Aorta (tissue), 5 donors: Measurements from ENCODE around the gene HBS1L. TPM values are rescaled to one million over a fixed set of nuclear protein-coding genes. Genes with fewer than 3 reads are reported as not detected.

Experiments used
- ATAC-seq: fragments of 200-7000 bp; cut with Tn5 transposase; one replicate; pipeline ENCODE4 v1.9.1; 2022; ENCODE audit warnings: moderate library complexity; ENCODE audit not compliant: low FRiP score
- DNase-seq, 2 donors: peaks; one replicate each; pipeline ENCODE4 v3.0.0-alpha.2; 2020
- H3K27ac ChIP-seq, 2 donors: one replicate each; pipeline ENCODE4 v1.5.1; 2013; ENCODE audit warnings: low read length in 2 of 2, mild to moderate bottlenecking in 2 of 2, moderate library complexity in 2 of 2, control low read depth in 1 of 2, inconsistent platforms in 1 of 2, low read depth in 1 of 2
- H3K27me3 ChIP-seq, 2 donors: one replicate each; pipeline ENCODE4 v1.6.1; 2013; ENCODE audit warnings: control low read depth in 1 of 2, low read length in 1 of 2, mild to moderate bottlenecking in 1 of 2, moderate library complexity in 1 of 2; ENCODE audit not compliant: insufficient read depth in 2 of 2, control insufficient read depth in 1 of 2
- H3K36me3 ChIP-seq, 2 donors: one replicate each; pipeline ENCODE4 v1.6.1; 2013; ENCODE audit warnings: control low read depth in 1 of 2, low read length in 1 of 2, mild to moderate bottlenecking in 1 of 2; ENCODE audit not compliant: insufficient read depth in 2 of 2, control insufficient read depth in 1 of 2
- H3K4me1 ChIP-seq, 2 donors: one replicate each; pipeline ENCODE4 v1.6.1; 2013; ENCODE audit warnings: low read length in 2 of 2, control low read depth in 1 of 2, mild to moderate bottlenecking in 1 of 2, moderate library complexity in 1 of 2; ENCODE audit not compliant: insufficient read depth in 2 of 2, control insufficient read depth in 1 of 2
- H3K4me3 ChIP-seq, 2 donors: one replicate each; pipeline ENCODE4 v1.5.1; 2013; ENCODE audit warnings: low read length in 2 of 2, control low read depth in 1 of 2, mild to moderate bottlenecking in 1 of 2
- H3K9me3 ChIP-seq: one replicate; pipeline ENCODE4 v1.6.1; 2013; ENCODE audit warnings: mild to moderate bottlenecking, low read length; ENCODE audit not compliant: control insufficient read depth
- WGBS, 2 donors: extraction: QIAGEN DNeasy Blood & Tissue Kit; methylation state at CpG; one replicate each; pipeline ENCODE4 v1.1.7; 2013; 5-methylcytosine and 5-hydroxymethylcytosine counted together
- intact Hi-C, 2 donors: fragments of 100-400 bp; cut with DNase I; formaldehyde crosslinking; loops; one replicate each; pipeline versions ENCODE4 v1.14.2 to v1.15.0; 2022
- polyA plus RNA-seq, 2 donors: library from polyadenylated mRNA; stranded (reverse); fragments of 200-250 nt; gene quantifications; one replicate each; pipeline ENCODE4 v1.2.3, GENCODE V29; 2013
- total RNA-seq, 2 donors: library from RNA; stranded (reverse); fragmentation: NEBNext Ultra II Directional; extraction: Animal tissue kit (Norgen Biotek cat#: 25700); gene quantifications; one replicate each; pipeline ENCODE4 v1.2.1, GENCODE V29; 2021
- donor health status: healthy with polysubstance abuse.
- donor health status: Bipolar disorder and iron deficiency.
- donor health status: DM: no; HTN: no; CAD: no.
- donor health status: DM: no; HTN: no; CAD: no.
- donor health status: DM: yes; HTN: yes; CAD: no.

Gene HBS1L
- total and polyA plus RNA-seq, 4 donors: 21.9 to 61.0 (median 48.4) TPM

DNA sequence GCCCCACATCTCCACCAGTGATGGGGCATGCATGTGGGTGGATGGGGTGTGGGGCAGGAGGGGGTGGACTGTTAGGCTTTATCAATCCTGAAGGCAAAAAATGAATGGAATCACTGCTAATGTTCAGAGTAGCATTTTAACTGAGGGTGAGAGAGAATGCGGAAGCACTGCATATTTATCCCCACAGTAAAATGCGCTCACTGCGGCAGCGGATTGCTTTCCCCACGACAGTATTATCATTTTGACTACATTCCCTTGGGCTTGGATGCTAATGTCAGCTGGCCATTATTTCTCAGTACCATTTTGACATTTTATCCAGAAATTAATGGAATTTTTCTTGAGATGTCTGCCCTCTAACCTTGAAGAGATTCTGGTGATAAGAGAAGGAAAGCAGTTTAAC lies 118.1 kb downstream of the HBS1L start:
- DNase-seq (no peak), ATAC-seq (no peak)
- Histone ChIP-seq H3K4me1 (no peaks in the 10 kb centered on the region), H3K4me3 (no peak overlapping the region), H3K27ac (no peak overlapping the region), H3K9me3 (no peaks in the 10 kb centered on the region), H3K27me3 (no peaks in the 10 kb centered on the region), H3K36me3 (peaks cover 0 to 3% of the 10 kb centered on the region in 2 donors)
- WGBS, 2 donors: 94 to 96% methylated on average over 5 of the region's 5 CpGs
- intact Hi-C loops: no loop called here

DNA sequence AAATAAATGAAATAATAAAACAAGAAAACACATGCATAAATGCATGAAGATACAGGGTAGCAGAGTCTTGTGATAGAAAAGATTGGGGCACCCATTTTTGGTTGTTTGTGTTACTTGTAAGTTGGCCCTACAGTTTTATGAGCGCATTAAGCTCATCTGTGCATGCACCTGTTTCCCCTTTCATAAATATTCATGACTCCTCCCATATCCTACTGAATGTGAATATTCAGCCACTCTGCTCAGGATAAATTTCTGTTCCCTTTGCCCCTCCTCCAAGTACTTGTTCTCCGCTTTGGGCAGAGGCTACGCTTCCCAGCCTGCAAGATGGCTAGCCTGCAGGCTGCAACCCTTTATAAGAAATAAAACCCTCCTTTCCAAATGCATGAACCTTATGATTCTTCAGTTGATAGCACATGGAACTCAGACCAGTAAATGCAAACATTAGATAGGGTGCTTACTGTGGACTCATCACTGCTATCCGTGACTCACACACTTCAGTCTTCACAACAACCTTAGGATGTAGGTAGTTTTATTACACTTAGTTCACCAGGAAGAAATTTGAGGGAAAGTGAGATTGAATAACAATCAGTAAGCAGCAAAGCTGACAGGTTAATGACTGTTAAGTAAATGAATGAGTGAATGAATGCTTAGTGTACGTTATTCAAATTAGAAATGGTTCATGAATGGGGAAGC lies 119.7 kb downstream of the HBS1L start:
- Histone ChIP-seq H3K4me1 (no peaks in the 10 kb centered on the region), H3K27me3 (no peaks in the 10 kb centered on the region), H3K4me3 (no peak overlapping the region), H3K27ac (no peak overlapping the region), H3K36me3 (peaks cover 0 to 3% of the 10 kb centered on the region in 2 donors), H3K9me3 (no peaks in the 10 kb centered on the region)
- DNase-seq (no peak), ATAC-seq (no peak)
- 94 to 95% methylated on average over 5 of the region's 5 CpGs for WGBS, 2 donors
- intact Hi-C loops: no loop called here

DNA sequence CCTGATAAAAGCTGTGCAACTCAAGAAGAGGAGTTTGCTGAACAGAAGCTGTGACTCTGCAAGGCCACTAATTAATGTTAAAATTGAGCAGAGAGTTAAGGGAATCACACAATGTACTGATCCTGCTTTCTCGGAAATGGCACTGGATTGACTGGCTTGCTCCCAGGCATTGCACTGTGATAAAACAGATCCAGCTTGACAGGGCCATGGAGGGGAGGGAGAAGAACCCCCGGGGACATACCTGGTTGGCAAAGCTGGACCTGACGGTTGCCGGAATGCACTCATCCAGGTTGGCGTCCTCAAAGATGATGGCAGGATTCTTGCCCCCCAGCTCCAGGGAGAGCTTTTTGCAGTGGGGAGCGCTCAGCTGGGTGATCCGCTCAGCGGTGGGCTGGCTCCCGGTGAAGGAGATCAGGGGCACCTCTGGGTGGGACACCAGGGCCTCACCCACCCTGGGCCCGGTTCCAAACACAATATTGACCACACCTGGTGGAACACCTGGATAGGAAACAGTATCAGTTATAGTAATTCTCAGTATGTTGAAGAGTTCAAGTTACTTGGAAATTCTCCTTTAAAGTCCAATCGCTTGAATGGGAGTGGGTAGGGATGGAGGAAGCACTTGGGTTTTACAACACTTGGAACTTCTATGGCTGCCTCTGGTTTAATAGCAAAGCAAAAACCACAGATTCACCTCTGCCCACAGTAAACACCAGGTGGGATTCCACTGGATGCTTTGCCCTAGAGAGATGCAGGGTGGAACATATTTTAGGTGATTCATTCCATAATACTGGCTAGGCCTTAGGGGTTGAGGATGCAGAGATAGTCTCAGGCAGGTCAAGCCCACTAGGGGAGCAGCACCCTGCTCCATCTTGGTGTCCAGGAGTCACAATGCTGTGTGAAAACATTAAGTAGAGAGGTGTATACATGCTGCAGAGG lies 121.8 kb downstream of the HBS1L start:
- Histone ChIP-seq H3K9me3 (no peaks in the 10 kb centered on the region), H3K4me1 (no peaks in the 10 kb centered on the region), H3K27ac (no peak overlapping the region), H3K36me3 (no peaks in the 10 kb centered on the region), H3K27me3 (no peaks in the 10 kb centered on the region), H3K4me3 (no peak overlapping the region)
- 92 to 95% methylated on average over 11 of the region's 11 CpGs for WGBS, 2 donors
- intact Hi-C loops: no loop called here
- ATAC-seq (no peak), DNase-seq (no peak)

DNA sequence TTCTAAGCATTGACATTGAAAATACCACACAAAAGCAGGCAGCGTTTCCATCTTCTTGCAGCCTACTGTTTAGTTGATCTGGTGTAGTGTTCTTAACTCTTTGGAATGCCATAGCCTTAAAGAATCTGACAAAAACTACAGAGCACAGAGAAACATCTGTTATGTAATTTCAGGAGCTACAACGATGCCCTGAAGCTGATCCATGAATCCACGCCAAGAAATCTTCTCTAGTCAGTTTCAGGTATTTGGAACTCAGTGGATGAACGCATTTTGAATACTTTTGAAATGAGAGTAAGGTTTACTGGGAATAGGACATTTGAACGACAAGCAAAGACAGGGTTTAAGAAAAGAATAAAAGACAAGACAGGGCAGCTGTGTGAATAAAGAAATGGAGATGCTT lies 122.5 kb downstream of the HBS1L start:
- intact Hi-C loops: no loop called here
- ATAC-seq: no peak

DNA sequence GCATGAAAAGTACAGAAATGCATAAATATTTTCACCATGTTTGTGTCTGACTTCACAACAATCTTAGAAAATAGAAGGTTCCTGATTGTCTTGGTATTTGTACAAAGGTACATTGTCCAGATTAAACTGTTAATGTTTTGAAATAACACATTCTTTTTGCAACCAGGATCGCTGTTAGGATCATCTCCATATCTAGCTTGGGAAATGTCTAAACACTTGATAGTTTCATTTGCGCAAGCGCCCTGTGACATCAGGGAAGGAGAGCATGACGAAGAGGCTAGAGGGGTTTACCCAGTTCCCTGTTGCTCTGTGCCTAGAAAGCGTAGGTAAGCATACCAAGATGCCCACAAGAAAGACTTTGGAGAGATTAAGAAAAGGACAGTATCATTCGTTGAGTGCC lies 124.2 kb downstream of the HBS1L start:
- H3K4me1 ChIP-seq: no peaks in the 10 kb centered on the region
- ATAC-seq: no peak
- no peaks in the 10 kb centered on the region for H3K27me3 ChIP-seq
- H3K27ac ChIP-seq: no peak overlapping the region
- no peak overlapping the region for H3K4me3 ChIP-seq
- 95 to 97% methylated on average over 6 of the region's 6 CpGs for WGBS, 2 donors
- intact Hi-C loops: no loop called here
- no peak for DNase-seq
- H3K9me3 ChIP-seq: no peaks in the 10 kb centered on the region
- H3K36me3 ChIP-seq: no peaks in the 10 kb centered on the region

More for the DNA sequence above, 122.5 kb downstream of the HBS1L start:
- no peak for DNase-seq
- Histone ChIP-seq H3K9me3 (no peaks in the 10 kb centered on the region), H3K27ac (no peak overlapping the region), H3K27me3 (no peaks in the 10 kb centered on the region), H3K4me3 (no peak overlapping the region), H3K36me3 (no peaks in the 10 kb centered on the region), H3K4me1 (no peaks in the 10 kb centered on the region)
- WGBS, 2 donors: 68 to 70% methylated on average over 5 of the region's 5 CpGs

DNA sequence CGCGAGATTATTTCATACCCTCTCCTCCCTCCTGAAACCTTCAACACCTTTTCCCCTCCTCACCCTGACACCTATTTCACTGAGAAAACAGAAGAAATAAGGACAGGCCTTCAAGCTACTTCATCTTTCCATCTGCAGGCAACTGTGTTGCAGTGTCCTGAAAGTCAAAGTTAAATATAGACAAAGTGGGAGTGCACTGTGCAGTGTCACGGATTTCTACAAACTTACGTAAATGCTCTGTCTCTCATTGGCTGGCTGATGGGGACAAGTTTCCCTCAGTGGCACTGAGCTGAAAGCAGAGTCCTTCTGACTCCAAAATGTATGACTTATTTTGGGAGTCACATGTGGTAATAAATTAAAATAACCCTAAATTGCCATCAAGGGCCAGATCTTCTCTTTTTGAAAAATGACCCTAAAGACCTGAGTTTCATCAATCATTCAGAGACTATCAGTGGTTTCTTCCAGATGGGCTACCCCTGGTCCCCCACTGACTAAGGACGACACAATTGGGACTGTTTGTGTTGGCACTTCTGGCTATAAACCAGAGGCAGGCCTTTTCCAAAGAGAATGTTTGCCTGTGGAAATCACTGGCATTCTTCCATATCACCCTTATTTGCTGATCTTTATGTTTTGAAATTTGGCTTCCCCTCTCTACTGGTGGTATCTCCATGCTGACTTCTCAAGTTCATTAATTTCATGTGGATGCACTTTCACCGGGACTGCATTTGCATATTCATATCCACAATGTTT lies 126.3 kb downstream of the HBS1L start:
- WGBS, 2 donors: 69 to 72% methylated on average over 6 of the region's 6 CpGs
- no peak overlapping the region for H3K4me3 ChIP-seq
- no peaks in the 10 kb centered on the region for H3K36me3 ChIP-seq
- DNase-seq (no peak), ATAC-seq (no peak)
- no peaks in the 10 kb centered on the region for H3K9me3 ChIP-seq
- intact Hi-C loops: no loop called here
- H3K27ac ChIP-seq: no peak overlapping the region
- H3K4me1 ChIP-seq: no peaks in the 10 kb centered on the region
- H3K27me3 ChIP-seq: no peaks in the 10 kb centered on the region

DNA sequence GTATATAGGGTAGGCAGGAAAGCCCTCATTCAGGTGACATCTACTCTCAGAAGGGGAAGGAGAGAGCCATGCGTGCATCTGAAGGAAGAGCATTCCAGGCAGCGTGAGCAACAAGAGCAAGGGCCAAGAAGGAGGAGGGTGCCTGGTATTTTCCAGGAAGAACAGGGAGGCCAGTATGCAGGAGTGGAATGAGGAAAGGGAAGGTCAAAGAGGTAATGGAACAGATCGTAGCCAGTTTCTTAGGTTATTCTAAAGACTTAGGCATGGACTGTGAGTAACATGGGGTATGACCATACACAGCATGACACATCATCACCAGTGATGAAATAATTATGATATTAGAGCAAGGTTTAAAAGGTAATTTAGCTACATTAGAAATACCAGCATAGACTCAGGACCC lies 128.8 kb downstream of the HBS1L start:
- Histone ChIP-seq H3K4me3 (no peak overlapping the region), H3K9me3 (no peaks in the 10 kb centered on the region), H3K27me3 (no peaks in the 10 kb centered on the region), H3K4me1 (no peaks in the 10 kb centered on the region), H3K36me3 (peaks cover 0 to 1% of the 10 kb centered on the region in 2 donors), H3K27ac (no peak overlapping the region)
- ATAC-seq (no peak), DNase-seq (no peak)
- WGBS, 2 donors: 87 to 88% methylated on average over 3 of the region's 3 CpGs
- intact Hi-C loops: no loop called here

DNA sequence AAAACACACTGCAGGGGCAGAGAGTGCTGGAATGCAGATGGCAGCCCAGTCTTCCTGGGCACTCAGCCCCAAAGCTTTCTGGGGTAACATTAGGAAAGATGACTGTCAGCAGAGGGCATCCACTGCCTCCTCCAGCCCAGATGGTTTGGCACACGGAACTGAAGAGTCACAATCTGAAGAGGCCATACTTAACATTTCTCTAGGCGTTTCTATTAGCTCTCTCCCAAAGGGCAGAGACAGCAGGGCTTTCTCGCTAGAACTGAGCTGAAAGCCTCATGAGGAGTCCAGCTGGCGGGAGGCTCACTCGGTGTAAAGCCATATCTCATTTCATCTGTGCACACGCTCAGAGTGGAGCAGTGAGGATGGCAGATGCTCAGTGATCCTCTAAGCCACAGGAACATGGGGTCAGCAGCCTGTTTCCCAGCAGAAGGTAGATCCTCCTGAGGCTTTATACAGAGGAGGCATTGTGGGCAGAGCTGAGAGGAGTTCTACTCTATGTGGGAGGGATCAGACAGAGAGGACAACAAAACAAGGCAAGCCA lies 132.8 kb downstream of the HBS1L start:
- Histone ChIP-seq H3K9me3 (no peaks in the 10 kb centered on the region), H3K4me1 (no peaks in the 10 kb centered on the region), H3K27ac (no peak overlapping the region), H3K27me3 (no peaks in the 10 kb centered on the region), H3K4me3 (no peak overlapping the region), H3K36me3 (peaks cover 0 to 1% of the 10 kb centered on the region in 2 donors)
- ATAC-seq: no peak
- intact Hi-C loops: no loop called here
- no peak for DNase-seq
- WGBS, 2 donors: 77 to 86% methylated on average over 6 of the region's 6 CpGs
